WTC11 (cell line): Measurements from ENCODE around the gene CEP68. TPM values are rescaled to one million over a fixed set of nuclear protein-coding genes. Genes with fewer than 3 reads are reported as not detected.

Experiments
- ATAC-seq: fragments of 200-7000 bp; cut with Tn5 transposase; 2 replicates; pipeline ENCODE4 v1.10.0; 2021; ENCODE audit warnings: mild to moderate bottlenecking, moderate library complexity
- CTCF ChIA-PET: fragments of 300-600 bp; sonication (Branson Sonifier 250); formaldehyde crosslinking; loops from one replicate; lab custom pipeline; 2021; ENCODE audit warnings: antibody characterized with exemption; lab: Charles Lee
- POLR2A ChIA-PET: fragments of 350-600 bp; sonication (Branson Sonifier 250); formaldehyde crosslinking; loops from one replicate; lab custom pipeline; 2021; ENCODE audit warnings: antibody characterized with exemption; lab: Charles Lee
- DNase-seq: peaks from one replicate; pipeline ENCODE4 v3.0.0; 2021; ENCODE audit warnings: low spot score
- H3K27ac Mint-ChIP-seq: 2 replicates; pipeline ENCODE4 v1.8.0; 2021; ENCODE audit warnings: mixed read lengths
- H3K27me3 Mint-ChIP-seq: 2 replicates; pipeline ENCODE4 v1.8.0; 2021; ENCODE audit warnings: low read depth, mild to moderate bottlenecking, moderate library complexity, mixed read lengths
- H3K36me3 Mint-ChIP-seq: 2 replicates; pipeline ENCODE4 v1.8.0; 2021; ENCODE audit warnings: mixed read lengths
- H3K4me1 Mint-ChIP-seq: 2 replicates; pipeline ENCODE4 v1.8.0; 2022; ENCODE audit warnings: mixed read lengths
- H3K4me3 Mint-ChIP-seq: 2 replicates; pipeline ENCODE4 v1.8.0; 2021; ENCODE audit warnings: mild to moderate bottlenecking, moderate library complexity, mixed read lengths
- H3K9me3 Mint-ChIP-seq: 2 replicates; pipeline ENCODE4 v1.8.0; 2021; ENCODE audit warnings: mixed read lengths
- AFF4 ChIP-seq: sonication (generic); formaldehyde crosslinking; IDR thresholded peaks from 2 replicates; pipeline ENCODE4 v1.8.1; 2023; ENCODE audit warnings: mild to moderate bottlenecking, missing genetic modification reagents, borderline replicate concordance
- ELF4 ChIP-seq: sonication (generic); formaldehyde crosslinking; IDR thresholded peaks from 2 replicates; pipeline ENCODE4 v1.8.1; 2022; ENCODE audit warnings: low read depth, mild to moderate bottlenecking, moderate library complexity, missing genetic modification reagents
- ERG ChIP-seq: fragments of 250-450 bp; sonication (Bioruptor Pico); IDR thresholded peaks from 2 replicates; pipeline ENCODE4 v1.8.0; 2021; ENCODE audit warnings: mild to moderate bottlenecking
- ETV6 ChIP-seq: sonication (generic); formaldehyde crosslinking; IDR thresholded peaks from 2 replicates; pipeline ENCODE4 v1.8.1; 2022; ENCODE audit warnings: mild to moderate bottlenecking, missing genetic modification reagents
- GRHL2 ChIP-seq: fragments of 250-450 bp; sonication (Bioruptor Pico); IDR thresholded peaks from 2 replicates; pipeline ENCODE4 v1.8.0; 2022; ENCODE audit warnings: mild to moderate bottlenecking, moderate library complexity; ENCODE audit not compliant: insufficient replicate concordance, severe bottlenecking
- JAZF1 ChIP-seq: fragments of 250-450 bp; sonication (Bioruptor Pico); IDR thresholded peaks from 2 replicates; pipeline ENCODE4 v1.9.0; 2021; ENCODE audit warnings: moderate library complexity, mild to moderate bottlenecking, inconsistent platforms
- NR3C1 ChIP-seq: sonication (generic); formaldehyde crosslinking; conservative IDR thresholded peaks from 2 replicates; pipeline ENCODE4 v1.8.1; 2023; ENCODE audit warnings: low read depth, mild to moderate bottlenecking, missing genetic modification reagents
- TEAD1 ChIP-seq: sonication (generic); formaldehyde crosslinking; IDR thresholded peaks from 2 replicates; pipeline ENCODE4 v1.8.0; 2022; ENCODE audit warnings: mild to moderate bottlenecking, missing genetic modification reagents
- TP53 ChIP-seq: sonication (generic); formaldehyde crosslinking; IDR thresholded peaks from 2 replicates; pipeline ENCODE4 v1.8.1; 2023; ENCODE audit warnings: mild to moderate bottlenecking, missing genetic modification reagents
- ZNF219 ChIP-seq: sonication (generic); formaldehyde crosslinking; IDR thresholded peaks from 2 replicates; pipeline ENCODE4 v1.8.0; 2023; ENCODE audit warnings: missing genetic modification reagents, mild to moderate bottlenecking, borderline replicate concordance
- ZNF396 ChIP-seq: fragments of 250-450 bp; sonication (Bioruptor Pico); IDR thresholded peaks from 2 replicates; pipeline ENCODE4 v1.8.0; 2021; ENCODE audit warnings: mild to moderate bottlenecking, moderate library complexity, borderline replicate concordance
- ZNF671 ChIP-seq: fragments of 250-450 bp; sonication (Bioruptor Pico); IDR thresholded peaks from 2 replicates; pipeline ENCODE4 v1.8.0; 2021; ENCODE audit warnings: mild to moderate bottlenecking
- total RNA-seq: library from RNA; stranded (reverse); gene quantifications from 3 replicates; pipeline ENCODE4 v1.2.3, GENCODE V29; 2021
- TF ChIP-seq, protein P1 (sequence below): sonication (generic); formaldehyde crosslinking; IDR thresholded peaks from 2 replicates; pipeline ENCODE4 v1.8.0; 2023; ENCODE audit warnings: missing genetic modification reagents, mild to moderate bottlenecking, borderline replicate concordance
- TF ChIP-seq, protein P2 (sequence below): fragments of 250-450 bp; sonication (Bioruptor Pico); IDR thresholded peaks from 2 replicates; pipeline ENCODE4 v2.1.2; 2022; ENCODE audit warnings: mild to moderate bottlenecking, moderate library complexity
- TF ChIP-seq, protein P3 (sequence below): sonication (generic); formaldehyde crosslinking; IDR thresholded peaks from 2 replicates; pipeline ENCODE4 v1.8.0; 2022; ENCODE audit warnings: mild to moderate bottlenecking, missing genetic modification reagents

Gene CEP68
- total RNA-seq, 1 experiment from 2014 or later: 16.7 TPM

DNA sequence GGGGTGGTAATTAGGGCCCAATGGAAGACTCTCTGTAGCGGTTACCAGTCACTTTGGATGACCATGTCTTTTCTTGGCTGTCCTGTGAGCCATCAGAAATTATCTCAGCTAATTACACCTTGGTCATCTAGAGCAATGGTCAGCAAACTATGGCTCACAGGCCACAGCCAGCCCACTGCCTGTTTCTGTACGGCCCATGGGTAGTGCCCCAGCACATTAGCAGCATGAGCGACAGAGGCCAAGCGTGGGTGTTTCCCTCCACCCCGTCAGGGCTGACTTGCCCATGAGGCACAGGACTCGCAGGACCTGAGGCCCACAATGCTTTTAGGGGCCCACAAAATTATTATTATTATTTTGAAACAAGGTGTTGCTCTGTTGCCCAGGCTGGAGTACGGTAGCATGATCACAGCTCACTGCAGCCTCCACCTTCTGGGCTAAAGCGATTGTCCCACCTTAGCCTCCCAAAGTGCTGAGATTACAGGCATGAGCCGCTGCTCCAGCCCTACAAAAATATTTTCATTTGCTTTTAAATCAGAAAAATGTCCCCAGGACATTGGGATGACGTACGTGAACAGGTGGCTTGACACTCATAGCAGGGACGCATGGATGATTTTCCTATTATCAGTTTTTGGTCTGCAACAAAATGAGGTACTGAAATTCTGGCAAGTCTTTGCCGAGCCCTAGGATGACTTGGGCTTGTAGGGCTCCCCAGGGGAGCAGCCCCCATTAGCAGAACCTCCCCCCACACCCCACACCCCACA, 29.3 kb upstream of the CEP68 start:
- Mint-ChIP-seq H3K27me3 (no peaks in the 10 kb centered on the region), H3K4me1 (peaks cover 15% of the 10 kb centered on the region), H3K27ac (no peak overlapping the region), H3K36me3 (peaks cover 10% of the 10 kb centered on the region), H3K4me3 (no peak overlapping the region), H3K9me3 (no peaks in the 10 kb centered on the region)
- CTCF ChIA-PET: no interaction called here
- POLR2A ChIA-PET: no interaction called here
- TF ChIP-seq JAZF1 (CRISPR knock-in tag) (no peak), ZNF671 (CRISPR knock-in tag) (no peak), ERG (no peak)
- TF ChIP-seq, protein P1, sequence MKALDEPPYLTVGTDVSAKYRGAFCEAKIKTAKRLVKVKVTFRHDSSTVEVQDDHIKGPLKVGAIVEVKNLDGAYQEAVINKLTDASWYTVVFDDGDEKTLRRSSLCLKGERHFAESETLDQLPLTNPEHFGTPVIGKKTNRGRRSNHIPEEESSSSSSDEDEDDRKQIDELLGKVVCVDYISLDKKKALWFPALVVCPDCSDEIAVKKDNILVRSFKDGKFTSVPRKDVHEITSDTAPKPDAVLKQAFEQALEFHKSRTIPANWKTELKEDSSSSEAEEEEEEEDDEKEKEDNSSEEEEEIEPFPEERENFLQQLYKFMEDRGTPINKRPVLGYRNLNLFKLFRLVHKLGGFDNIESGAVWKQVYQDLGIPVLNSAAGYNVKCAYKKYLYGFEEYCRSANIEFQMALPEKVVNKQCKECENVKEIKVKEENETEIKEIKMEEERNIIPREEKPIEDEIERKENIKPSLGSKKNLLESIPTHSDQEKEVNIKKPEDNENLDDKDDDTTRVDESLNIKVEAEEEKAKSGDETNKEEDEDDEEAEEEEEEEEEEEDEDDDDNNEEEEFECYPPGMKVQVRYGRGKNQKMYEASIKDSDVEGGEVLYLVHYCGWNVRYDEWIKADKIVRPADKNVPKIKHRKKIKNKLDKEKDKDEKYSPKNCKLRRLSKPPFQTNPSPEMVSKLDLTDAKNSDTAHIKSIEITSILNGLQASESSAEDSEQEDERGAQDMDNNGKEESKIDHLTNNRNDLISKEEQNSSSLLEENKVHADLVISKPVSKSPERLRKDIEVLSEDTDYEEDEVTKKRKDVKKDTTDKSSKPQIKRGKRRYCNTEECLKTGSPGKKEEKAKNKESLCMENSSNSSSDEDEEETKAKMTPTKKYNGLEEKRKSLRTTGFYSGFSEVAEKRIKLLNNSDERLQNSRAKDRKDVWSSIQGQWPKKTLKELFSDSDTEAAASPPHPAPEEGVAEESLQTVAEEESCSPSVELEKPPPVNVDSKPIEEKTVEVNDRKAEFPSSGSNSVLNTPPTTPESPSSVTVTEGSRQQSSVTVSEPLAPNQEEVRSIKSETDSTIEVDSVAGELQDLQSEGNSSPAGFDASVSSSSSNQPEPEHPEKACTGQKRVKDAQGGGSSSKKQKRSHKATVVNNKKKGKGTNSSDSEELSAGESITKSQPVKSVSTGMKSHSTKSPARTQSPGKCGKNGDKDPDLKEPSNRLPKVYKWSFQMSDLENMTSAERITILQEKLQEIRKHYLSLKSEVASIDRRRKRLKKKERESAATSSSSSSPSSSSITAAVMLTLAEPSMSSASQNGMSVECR (CRISPR knock-in tag): no peak
- DNase-seq: no peak
- no peak for ATAC-seq

DNA sequence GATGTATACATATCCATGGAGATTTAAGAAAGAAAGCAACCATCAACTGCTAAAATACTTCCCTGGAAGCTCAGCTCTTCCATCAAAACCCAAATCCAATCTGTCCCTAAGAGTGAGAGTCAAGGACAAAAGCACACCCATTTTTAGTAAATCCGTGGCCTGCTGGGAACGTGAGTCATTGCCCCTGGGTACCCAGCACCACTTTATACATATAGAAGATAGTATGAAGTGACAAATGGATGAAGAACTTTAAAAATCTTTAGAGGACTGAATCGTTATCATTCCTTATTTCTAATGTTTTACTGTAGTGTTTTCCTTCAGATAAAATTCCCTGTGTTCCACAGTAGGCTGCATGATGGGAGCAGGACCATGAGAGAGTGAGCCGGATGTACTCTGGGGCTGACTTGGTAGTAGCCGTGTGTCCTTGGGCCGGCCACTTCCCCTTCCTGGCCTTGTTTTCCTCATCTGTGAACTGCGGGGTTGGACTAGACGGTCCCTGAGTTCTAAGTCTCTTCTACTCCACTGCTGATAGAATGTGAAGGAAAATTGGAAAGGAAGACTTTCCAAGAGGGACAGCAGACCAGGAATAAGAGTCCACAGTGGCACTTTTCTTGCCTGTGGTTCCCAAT, 28.5 kb upstream of the CEP68 start:
- no peak for ATAC-seq
- Mint-ChIP-seq H3K4me1 (peaks cover 24% of the 10 kb centered on the region), H3K36me3 (peaks cover 10% of the 10 kb centered on the region), H3K9me3 (no peaks in the 10 kb centered on the region), H3K27me3 (no peaks in the 10 kb centered on the region), H3K4me3 (no peak overlapping the region), H3K27ac (0 out of 2 replicates have a peak overlapping the region, but pooled peaks have one; percentile 4)
- CTCF ChIA-PET: no interaction called here
- POLR2A ChIA-PET: no interaction called here
- no peak for DNase-seq
- TF ChIP-seq ELF4 (CRISPR knock-in tag): no peak
- TF ChIP-seq, protein P2, sequence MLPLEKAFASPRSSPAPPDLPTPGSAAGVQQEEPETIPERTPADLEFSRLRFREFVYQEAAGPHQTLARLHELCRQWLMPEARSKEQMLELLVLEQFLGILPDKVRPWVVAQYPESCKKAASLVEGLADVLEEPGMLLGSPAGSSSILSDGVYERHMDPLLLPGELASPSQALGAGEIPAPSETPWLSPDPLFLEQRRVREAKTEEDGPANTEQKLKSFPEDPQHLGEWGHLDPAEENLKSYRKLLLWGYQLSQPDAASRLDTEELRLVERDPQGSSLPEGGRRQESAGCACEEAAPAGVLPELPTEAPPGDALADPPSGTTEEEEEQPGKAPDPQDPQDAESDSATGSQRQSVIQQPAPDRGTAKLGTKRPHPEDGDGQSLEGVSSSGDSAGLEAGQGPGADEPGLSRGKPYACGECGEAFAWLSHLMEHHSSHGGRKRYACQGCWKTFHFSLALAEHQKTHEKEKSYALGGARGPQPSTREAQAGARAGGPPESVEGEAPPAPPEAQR (CRISPR knock-in tag): no peak
- TF ChIP-seq ERG: no peak
- TF ChIP-seq TEAD1 (CRISPR knock-in tag): no peak
- no peak for TF ChIP-seq ETV6 (CRISPR knock-in tag)
- no peak for TF ChIP-seq AFF4 (CRISPR knock-in tag)
- TF ChIP-seq, protein P3, sequence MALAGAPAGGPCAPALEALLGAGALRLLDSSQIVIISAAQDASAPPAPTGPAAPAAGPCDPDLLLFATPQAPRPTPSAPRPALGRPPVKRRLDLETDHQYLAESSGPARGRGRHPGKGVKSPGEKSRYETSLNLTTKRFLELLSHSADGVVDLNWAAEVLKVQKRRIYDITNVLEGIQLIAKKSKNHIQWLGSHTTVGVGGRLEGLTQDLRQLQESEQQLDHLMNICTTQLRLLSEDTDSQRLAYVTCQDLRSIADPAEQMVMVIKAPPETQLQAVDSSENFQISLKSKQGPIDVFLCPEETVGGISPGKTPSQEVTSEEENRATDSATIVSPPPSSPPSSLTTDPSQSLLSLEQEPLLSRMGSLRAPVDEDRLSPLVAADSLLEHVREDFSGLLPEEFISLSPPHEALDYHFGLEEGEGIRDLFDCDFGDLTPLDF (CRISPR knock-in tag): no peak
- no peak for TF ChIP-seq TP53 (CRISPR knock-in tag)
- no peak for TF ChIP-seq ZNF671 (CRISPR knock-in tag)
- TF ChIP-seq GRHL2 (CRISPR knock-in tag): no peak
- no peak for TF ChIP-seq ZNF396
- no peak for TF ChIP-seq ZNF219
- no peak for TF ChIP-seq NR3C1 (CRISPR knock-in tag)
